Stimulated activated CD4-positive, alpha-beta T cell treated with anti-CD3 and anti-CD28 coated beads, Interleukin-4, amount 100 ng/mL, for 24 hours (primary cell): ENCODE data around the gene GPATCH2L.

Experiments used
- DNase-seq: peaks from one replicate; pipeline ENCODE4 v3.0.0-alpha.2; 2020

GPATCH2L gene

DNA sequence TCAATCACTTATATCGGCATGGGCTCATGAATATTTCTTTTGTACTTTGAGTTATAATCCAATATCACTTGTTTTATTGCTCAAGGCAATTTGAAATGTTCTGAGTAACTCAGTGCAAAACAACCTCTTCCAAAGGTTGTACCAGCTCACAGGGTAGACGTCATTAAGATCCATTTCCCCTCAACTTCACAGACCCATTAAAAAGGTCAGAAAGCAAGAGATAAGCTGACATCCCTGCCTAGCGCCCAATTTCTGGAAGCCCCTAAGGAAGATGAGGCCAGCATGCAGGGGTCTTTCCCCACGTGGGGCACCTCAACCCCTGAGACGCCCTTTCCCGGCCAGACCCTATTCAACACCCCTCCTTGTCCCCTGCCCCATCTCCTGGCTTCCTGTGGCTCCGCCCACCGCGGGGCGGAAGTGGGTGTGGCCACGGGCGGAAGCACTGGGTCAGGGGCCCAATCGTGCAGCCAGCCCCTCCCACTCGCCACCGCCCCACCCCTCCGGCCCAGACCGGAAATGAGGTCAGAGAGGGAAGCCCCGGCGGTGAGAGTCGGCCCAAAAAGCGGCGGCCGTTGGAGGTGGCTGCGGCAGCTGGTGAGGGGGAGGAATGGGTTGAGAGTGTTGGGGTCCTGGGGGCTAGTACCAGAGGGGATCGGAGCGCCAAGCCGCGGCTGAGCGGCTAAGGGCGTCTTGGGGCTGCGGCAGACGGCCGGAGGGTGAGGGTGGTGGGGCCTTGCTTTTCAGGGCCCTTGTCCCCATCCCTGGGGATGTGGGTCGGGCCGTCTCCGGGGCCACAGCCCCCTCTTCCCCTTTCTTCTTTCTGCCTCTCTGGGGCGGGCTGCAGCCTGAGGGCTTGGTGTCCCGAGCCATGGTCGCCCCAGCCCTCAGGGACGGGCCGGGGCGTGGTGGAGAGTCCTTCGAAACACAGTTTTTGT, at the start of gene GPATCH2L:
GPATCH2L (plus strand) TSS at position 525 of the 935 bp plus-strand sequence. CDS start 2,442 bp downstream, outside the sequence.
- peak; percentile 98 for DNase-seq

DNA sequence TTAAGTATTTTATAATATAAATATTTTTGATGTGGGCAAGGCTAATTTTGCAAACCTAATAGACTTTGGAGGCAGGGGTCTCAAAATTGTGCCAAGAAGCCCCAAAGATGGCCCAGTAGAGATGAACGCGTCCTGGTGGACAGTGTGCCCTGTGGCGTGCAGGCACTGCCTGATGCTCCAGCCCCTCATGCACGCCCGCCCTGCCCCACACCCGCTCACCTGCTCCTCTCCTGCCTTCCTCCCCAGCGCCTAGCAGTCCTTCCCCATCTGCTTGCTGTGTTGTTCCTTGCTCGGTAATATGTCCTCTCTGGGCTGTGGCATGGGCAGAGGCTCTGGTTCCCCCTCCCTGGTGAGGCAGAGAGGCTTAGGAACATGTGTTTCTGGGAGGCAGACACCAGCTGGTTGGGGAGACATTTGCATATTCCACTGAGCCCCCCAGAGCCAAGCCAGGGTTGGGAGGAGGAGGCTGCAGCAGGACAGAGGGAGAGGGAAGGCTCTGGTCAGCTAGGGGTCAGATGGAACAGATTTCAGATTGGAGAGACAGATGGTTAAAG, 46.8 kb upstream of the GPATCH2L start:
- no peak for DNase-seq

DNA sequence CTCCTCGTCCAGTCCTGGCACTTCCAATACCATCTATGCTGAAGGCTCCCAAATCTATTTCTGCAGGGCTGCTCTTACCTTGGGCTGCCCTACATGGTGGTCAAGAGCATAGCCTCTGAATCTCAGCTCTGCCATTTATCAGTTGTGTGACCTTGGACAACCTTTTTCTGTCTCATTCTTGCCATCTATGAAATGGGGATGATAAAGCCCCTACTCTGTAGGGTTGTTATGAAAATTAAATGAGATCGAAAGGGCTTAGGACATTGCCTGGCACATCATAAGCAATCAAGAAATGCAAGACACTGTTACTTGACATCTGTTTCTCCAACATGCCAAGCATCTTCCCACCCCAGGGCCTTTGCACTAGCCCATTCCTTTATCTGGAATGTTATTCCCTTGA, 45.5 kb upstream of the GPATCH2L start:
- DNase-seq = no peak

DNA sequence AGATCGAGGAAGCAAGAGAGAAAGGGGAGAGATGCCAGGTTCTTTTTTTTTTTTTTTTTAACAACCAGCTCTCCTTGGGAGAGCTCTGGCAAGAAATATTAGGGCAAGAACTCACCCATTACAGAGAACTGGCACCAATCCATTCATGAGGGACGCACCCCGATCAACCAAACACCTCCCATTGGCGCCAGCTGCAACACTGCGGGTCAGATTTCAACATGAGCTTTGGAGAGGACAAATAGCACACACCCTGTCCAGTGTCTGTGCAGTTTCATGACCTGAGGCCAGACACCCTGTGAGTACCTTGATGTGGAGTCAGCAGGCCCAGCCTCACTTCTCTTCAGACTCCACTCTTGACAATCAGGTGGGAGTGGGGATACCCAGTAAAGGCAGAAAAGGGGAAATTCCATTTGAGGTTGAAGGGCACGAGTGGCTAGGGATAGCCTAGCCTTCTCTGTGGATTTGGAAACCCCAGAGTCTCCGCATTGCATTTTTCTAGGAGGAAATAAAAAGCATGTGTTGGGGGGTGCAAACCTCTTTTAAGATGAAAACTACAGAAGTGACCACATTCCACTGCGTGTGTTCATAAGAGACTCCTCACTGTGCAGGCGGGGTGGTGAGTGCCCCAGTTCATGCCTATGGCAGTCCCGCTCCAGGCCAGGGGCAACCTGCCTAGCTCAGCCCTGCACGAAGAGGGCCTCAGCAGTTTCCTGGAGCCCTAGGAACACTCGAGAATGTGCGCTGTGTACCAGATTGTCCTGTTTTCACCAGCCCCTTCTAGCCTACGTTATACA, 42.4 kb upstream of the GPATCH2L start:
- DNase-seq = no peak

DNA sequence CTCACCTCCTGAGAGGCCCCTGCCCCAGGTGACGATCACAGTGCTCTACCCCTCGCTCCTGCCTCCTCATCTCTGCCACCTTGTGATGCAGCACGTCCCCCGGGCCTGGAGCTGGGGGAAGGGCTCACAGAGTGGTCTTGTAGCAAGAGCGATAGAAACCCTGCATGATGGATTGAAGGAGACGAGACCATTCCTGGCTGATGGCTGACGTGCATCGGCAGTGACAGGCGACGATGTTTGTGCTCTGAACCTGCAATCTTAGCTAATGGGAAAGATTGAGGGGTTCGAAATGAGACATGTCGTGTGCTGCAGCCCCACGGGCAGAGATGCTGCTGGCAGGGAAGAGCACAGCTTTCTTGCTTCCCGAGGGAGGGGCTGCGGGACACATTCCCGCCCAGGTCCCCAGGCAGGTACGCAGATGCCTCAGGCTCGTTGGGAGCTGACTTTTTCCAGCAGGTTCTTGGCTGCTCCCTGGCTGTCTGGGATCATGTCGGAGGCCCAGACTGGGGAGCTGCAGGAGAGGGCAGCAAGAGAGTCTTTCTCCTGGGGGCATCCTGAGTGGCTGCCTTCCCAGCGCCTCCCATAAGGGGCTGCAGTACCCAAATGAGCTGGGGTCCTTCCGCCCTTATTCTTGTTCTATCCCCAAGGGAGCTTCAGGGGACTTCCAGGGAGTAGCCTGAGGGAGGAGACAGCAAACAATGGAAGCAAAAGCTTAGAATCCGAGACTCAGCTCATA, 38.7 kb upstream of the GPATCH2L start:
- DNase-seq = no peak

GRCh38 chr14:76113691-76114090, 38.0 kb upstream of the GPATCH2L start:
- DNase-seq = no peak

DNA sequence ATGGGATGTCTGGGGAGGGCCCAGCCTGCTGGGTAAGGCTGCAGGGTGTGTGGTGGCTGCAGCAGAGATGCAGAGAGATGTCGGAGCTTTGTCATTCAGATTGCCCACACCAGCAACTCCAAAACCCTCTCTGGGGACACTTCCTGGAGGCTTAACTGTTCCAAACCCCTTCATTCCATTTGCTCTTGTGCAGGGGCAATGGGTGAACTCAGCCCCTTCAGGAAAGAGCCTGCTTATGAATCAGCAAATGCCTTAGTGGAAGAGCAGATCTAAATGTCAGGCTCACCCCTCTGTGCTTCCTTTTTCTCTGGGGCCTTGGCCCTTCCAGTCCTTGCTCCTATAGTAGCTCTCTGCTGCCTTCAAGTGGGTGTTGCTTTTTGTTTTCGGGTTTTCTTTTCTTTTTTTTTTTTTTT, 36.7 kb upstream of the GPATCH2L start:
- no peak for DNase-seq

- DNase-seq = no peak
These were observed 33.8 kb upstream of the GPATCH2L start for GRCh38 chr14:76117789-76118484.

GRCh38 chr14:76118594-76118993, 33.1 kb upstream of the GPATCH2L start:
- DNase-seq = no peak

DNA sequence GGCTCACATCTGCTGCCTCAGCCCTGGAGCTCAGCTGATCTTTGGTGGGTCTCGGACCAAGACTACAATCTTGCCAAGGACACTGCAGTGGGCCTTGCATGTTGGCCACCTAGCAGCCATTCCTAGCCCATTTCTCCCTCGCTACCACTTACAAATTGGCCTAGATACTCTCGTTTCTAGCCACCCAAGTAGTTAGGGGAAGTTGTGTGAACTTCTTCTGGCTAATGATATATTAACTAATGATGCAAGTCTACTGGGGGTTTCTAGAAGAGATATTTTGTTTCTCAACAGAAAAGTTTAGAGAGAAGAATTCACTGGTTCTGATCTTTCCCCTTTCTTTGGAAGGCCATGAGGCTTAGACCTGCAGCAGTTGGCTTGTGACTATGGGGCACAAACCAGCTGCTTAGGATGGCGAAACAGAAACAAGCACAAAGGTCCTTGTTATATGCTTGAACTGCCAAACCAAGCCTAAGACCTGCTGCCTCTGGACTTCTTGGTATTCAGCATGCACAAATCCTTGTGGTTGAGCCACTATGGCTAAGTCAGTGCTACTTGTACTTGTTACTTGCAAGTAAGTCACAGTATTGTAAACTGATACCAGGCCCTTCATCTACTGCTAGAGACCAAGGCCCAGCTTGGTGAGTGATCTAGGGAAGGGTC, 30.5 kb upstream of the GPATCH2L start:
- no peak for DNase-seq

DNA sequence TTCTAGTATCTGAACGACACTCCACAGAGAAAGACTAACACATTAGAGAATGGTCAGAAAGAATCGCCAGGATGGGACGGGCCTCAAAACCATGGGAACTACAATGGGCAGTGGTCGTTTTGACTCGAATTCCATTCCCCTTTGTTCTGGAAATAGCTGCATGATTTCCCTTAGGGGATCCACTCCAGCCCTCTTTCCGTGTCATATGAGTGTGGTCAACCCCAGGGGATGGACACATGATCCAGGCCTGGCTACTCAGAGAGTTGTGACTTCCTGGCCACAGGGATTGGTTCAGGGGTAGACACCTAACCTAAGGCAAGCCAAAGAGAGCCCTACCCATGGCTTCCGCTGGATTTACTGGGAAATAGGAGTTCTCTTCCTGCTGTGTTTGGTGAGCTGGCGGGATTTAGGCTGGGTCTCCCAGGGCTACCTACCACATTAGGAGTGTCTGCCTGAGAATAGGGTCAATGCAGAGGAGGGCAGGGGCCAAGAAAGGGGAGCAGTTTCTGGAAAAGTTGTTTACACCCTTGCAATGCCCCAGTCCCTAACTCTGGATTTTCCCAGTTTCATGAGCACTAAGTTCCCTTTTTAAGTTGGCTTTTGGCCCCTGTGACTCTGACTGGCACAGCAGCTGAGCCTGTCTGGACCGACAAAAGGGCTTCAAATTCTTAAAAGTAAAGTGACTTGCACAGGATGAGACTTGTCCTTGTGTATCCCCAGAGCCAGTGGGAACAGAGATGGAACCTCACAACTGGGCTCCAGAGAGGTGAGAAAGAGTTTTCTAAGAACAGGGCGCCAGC, 28.1 kb upstream of the GPATCH2L start:
- no peak for DNase-seq

- DNase-seq = no peak
These were observed 26.2 kb upstream of the GPATCH2L start for GRCh38 chr14:76125511-76125910.

- no peak for DNase-seq
These were observed 25.6 kb upstream of the GPATCH2L start for GRCh38 chr14:76126076-76126475.

- DNase-seq = no peak
These were observed 21.7 kb upstream of the GPATCH2L start for GRCh38 chr14:76129851-76130576.

DNA sequence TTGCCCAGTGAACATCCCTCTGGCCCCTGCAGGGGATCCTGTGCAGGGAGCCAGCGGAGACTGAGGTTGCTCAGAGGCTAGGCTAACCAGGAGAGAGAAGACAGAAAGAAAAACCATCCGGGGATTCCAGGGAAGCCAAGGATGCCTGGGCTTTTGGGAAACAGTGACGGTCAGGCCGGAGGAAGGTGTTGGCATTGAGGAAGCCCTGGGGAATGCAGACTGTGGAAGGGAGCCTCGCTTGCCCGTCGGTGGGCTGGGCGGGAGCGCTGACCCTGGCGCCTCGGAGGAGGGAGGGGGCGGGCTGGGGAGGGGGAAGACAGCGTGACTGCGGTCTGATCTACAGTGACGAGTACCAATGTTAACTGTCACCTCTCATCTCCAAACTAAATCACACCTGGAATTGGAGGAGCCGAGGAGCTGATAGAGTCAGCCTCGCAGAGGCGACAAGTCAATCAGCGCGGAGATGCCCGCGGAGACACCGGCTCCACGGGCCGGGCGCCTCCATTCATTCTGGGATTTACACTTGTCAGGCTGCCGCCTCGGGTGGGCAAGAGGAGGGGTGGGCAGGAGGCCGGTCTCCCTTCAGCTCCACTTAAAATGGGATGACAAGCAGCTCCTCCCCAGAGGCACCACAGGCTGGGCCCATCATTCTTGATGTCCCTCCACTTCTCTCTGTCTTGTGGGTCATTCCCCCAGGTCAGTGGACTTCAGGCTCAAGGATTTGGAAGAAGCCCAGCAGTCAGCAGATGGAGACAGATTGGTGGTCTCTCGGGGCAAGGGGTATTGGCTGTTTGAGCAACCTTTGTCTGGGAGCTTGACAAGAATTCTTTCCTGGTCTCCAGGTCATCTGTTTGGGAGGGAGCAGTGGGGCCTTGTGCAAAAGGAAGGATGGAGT, 20.4 kb upstream of the GPATCH2L start:
- no peak for DNase-seq

- no peak for DNase-seq
These were observed 18.6 kb upstream of the GPATCH2L start for GRCh38 chr14:76133103-76133502.

- no peak for DNase-seq
These were observed 17.5 kb upstream of the GPATCH2L start for GRCh38 chr14:76134231-76134630.

GRCh38 chr14:76135722-76136121, 16.0 kb upstream of the GPATCH2L start:
- DNase-seq = no peak
